NCI-H2227 (cell line): ENCODE results near the gene JMJD6.
"Not testable (repeated sequence)": the region's sequence is repeated elsewhere in the genome, so short reads cannot be mapped to it uniquely, and the experiment has no call there.

Experiments used
- DNase-seq: peaks from one replicate; lab custom pipeline; 2025; ENCODE audit not compliant: unreplicated experiment; lab: John Stamatoyannopoulos, UW

Gene JMJD6

GRCh38 chr17:76737082-76737675 lies 10.8 kb upstream of the JMJD6 start, which contains the start of gene SRSF2:
Gene SRSF2, minus strand, starts transcription at chr17:76737331. Its CDS starts 171 bp downstream, at chr17:76737160.
- peak; percentile 99 for DNase-seq

- peak; percentile 86 for DNase-seq
Measured at GRCh38 chr17:76736349-76737081, 10.1 kb upstream of the JMJD6 start.

GRCh38 chr17:76735586-76736348 lies 9.4 kb upstream of the JMJD6 start:
- no peak for DNase-seq

- DNase-seq, result no peak
Measured at GRCh38 chr17:76735006-76735405, 8.6 kb upstream of the JMJD6 start.

GRCh38 chr17:76734080-76734840 lies 7.9 kb upstream of the JMJD6 start:
- no peak for DNase-seq

- DNase-seq, result no peak
Measured at GRCh38 chr17:76733618-76733957, 7.2 kb upstream of the JMJD6 start.

GRCh38 chr17:76732734-76733617 lies 6.6 kb upstream of the JMJD6 start:
- DNase-seq, result no peak

GRCh38 chr17:76731800-76732733 lies 5.7 kb upstream of the JMJD6 start:
- DNase-seq, result not testable (repeated sequence)

- DNase-seq, result peak; percentile 25
Measured at GRCh38 chr17:76727745-76728456, 1.5 kb upstream of the JMJD6 start.

GRCh38 chr17:76726776-76727718 lies 641 bp upstream of the JMJD6 start, which contains the start of gene METTL23:
Gene METTL23, plus strand, starts transcription at chr17:76726839. Its CDS starts 2,872 bp downstream, at chr17:76729711.
- peak; percentile 81 for DNase-seq

GRCh38 chr17:76725580-76726230 lies 701 bp downstream of the JMJD6 start:
- peak; percentile 62 for DNase-seq

- no peak for DNase-seq
Measured at GRCh38 chr17:76723812-76724211, 2.6 kb downstream of the JMJD6 start.

- not testable (repeated sequence) for DNase-seq
Measured at GRCh38 chr17:76722977-76723376, 3.4 kb downstream of the JMJD6 start.

- DNase-seq, result no peak
Measured at GRCh38 chr17:76722279-76722678, 4.1 kb downstream of the JMJD6 start.

- no peak for DNase-seq
Measured at GRCh38 chr17:76721463-76721862, 4.9 kb downstream of the JMJD6 start.

GRCh38 chr17:76720941-76721340 lies 5.5 kb downstream of the JMJD6 start:
- DNase-seq, result no peak

GRCh38 chr17:76720211-76720610 lies 6.2 kb downstream of the JMJD6 start:
- no peak for DNase-seq
